ENCODE data around the gene KIF21A.

Gene KIF21A

GRCh38 chr12:39413836-39414771 lies 28.8 kb downstream of the KIF21A start:
- H3K14ac ChIP-seq (ENCODE audit: low read length), result no peak overlapping the region
- H4K91ac ChIP-seq (ENCODE audit: low read depth, low read length, poor library complexity), result no peak overlapping the region
- H4K8ac ChIP-seq (ENCODE audit: low read depth, low read length), result no peak overlapping the region
- no peak for DNase-seq (ENCODE audit: low spot score)
- H3K4me1 ChIP-seq (ENCODE audit: control insufficient read depth in 2 of 2, insufficient read depth in 1 of 2, low read depth in 1 of 2, low read length in 2 of 2), result peaks cover 0 to 1% of the 10 kb centered on the region in 2 donors
- H2BK120ac ChIP-seq (ENCODE audit: low read depth, low read length), result no peak overlapping the region
- H2BK15ac ChIP-seq (ENCODE audit: low read length), result no peak overlapping the region
- no peak overlapping the region for H3K4ac ChIP-seq (ENCODE audit: low read length)
- WGBS, 2 donors (ENCODE audit: extremely low coverage in 2 of 2, insufficient read length in 2 of 2, insufficient replicate concordance in 1 of 2), result no CpG with 5 or more reads among the region's 2 CpGs
- no peak overlapping the region for H3K4me3 ChIP-seq (ENCODE audit: low read length in 2 of 2)
- peaks cover 2 to 56% of the 10 kb centered on the region in 2 donors for H3K36me3 ChIP-seq (replicated peaks in 1 of 2; ENCODE audit: control insufficient read depth in 2 of 2, insufficient read depth in 2 of 2, low read length in 2 of 2)
- H3K27me3 ChIP-seq (ENCODE audit: control insufficient read depth in 3 of 3, insufficient read depth in 3 of 3, low read depth in 1 of 3, low read length in 3 of 3), result no peaks in the 10 kb centered on the region
- H3K27ac ChIP-seq (replicated peaks; ENCODE audit: low read length), result no peak overlapping the region
- H2AFZ ChIP-seq (ENCODE audit: low read length), result no peak overlapping the region
- H3K9ac ChIP-seq (ENCODE audit: low read depth, low read length, poor library complexity), result no peak overlapping the region
- no peak overlapping the region for H3K4me2 ChIP-seq (ENCODE audit: insufficient read depth, low read length, poor library complexity, severe bottlenecking)
- no peak overlapping the region for H2AK5ac ChIP-seq (ENCODE audit: low read depth, low read length)
- no peak overlapping the region for H2BK5ac ChIP-seq (ENCODE audit: low read length)
- H3K18ac ChIP-seq (ENCODE audit: low read length), result no peak overlapping the region
- H3K23ac ChIP-seq (ENCODE audit: low read depth, low read length, poor library complexity), result no peak overlapping the region
- H3K79me1 ChIP-seq (ENCODE audit: low read depth, low read length), result no peaks in the 10 kb centered on the region
- H2BK12ac ChIP-seq (ENCODE audit: low read length), result no peak overlapping the region
- H3K9me3 ChIP-seq (replicated peaks in 1 of 2; ENCODE audit: control insufficient read depth in 2 of 2, insufficient read depth in 1 of 2, low read depth in 1 of 2, low read length in 2 of 2), result no peaks in the 10 kb centered on the region

DNA sequence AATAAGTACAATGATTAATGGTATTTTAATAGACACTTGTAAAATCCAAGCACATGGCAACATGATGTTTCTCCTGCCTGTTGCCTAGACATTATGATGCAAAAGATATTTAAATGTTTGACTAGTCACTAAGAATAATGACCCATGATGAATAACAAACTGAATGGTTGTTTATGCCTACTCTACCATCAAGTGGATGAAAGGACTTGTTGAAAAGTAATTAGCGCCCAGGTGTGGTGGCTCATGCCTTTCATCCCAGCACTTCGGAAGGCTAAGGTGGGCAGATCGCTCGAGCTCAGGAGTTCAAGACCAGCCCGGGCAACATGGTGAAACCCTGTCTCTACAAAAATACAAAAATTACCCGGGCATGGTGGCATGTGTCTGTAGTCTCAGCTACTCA lies 30.7 kb downstream of the KIF21A start:
- H4K91ac ChIP-seq (ENCODE audit: low read depth, low read length, poor library complexity), result no peak overlapping the region
- no peak overlapping the region for H2BK12ac ChIP-seq (ENCODE audit: low read length)
- no peak overlapping the region for H3K9ac ChIP-seq (ENCODE audit: low read depth, low read length, poor library complexity)
- no peaks in the 10 kb centered on the region for H3K79me1 ChIP-seq (ENCODE audit: low read depth, low read length)
- no peak overlapping the region for H3K4me3 ChIP-seq (ENCODE audit: low read length in 2 of 2)
- WGBS, 2 donors (ENCODE audit: extremely low coverage in 2 of 2, insufficient read length in 2 of 2, insufficient replicate concordance in 1 of 2), result no CpG with 5 or more reads among the region's 6 CpGs
- peaks cover 0 to 3% of the 10 kb centered on the region in 2 donors for H3K9me3 ChIP-seq (replicated peaks in 1 of 2; ENCODE audit: control insufficient read depth in 2 of 2, insufficient read depth in 1 of 2, low read depth in 1 of 2, low read length in 2 of 2)
- no peak overlapping the region for H3K27ac ChIP-seq (replicated peaks; ENCODE audit: low read length)
- no peaks in the 10 kb centered on the region for H3K27me3 ChIP-seq (ENCODE audit: control insufficient read depth in 3 of 3, insufficient read depth in 3 of 3, low read depth in 1 of 3, low read length in 3 of 3)
- no peak overlapping the region for H2BK15ac ChIP-seq (ENCODE audit: low read length)
- peaks cover 1 to 2% of the 10 kb centered on the region in 2 donors for H3K4me1 ChIP-seq (ENCODE audit: control insufficient read depth in 2 of 2, insufficient read depth in 1 of 2, low read depth in 1 of 2, low read length in 2 of 2)
- no peak overlapping the region for H4K8ac ChIP-seq (ENCODE audit: low read depth, low read length)
- H2AK5ac ChIP-seq (ENCODE audit: low read depth, low read length), result no peak overlapping the region
- H2BK120ac ChIP-seq (ENCODE audit: low read depth, low read length), result no peak overlapping the region
- DNase-seq (ENCODE audit: low spot score), result no peak
- H3K36me3 ChIP-seq (replicated peaks in 1 of 2; ENCODE audit: control insufficient read depth in 2 of 2, insufficient read depth in 2 of 2, low read length in 2 of 2), result peaks cover 2 to 40% of the 10 kb centered on the region in 2 donors
- H3K4me2 ChIP-seq (ENCODE audit: insufficient read depth, low read length, poor library complexity, severe bottlenecking), result no peak overlapping the region
- H3K14ac ChIP-seq (ENCODE audit: low read length), result no peak overlapping the region
- H2BK5ac ChIP-seq (ENCODE audit: low read length), result no peak overlapping the region
- no peak overlapping the region for H3K23ac ChIP-seq (ENCODE audit: low read depth, low read length, poor library complexity)
- H3K4ac ChIP-seq (ENCODE audit: low read length), result no peak overlapping the region
- H3K18ac ChIP-seq (ENCODE audit: low read length), result no peak overlapping the region
- no peak overlapping the region for H2AFZ ChIP-seq (ENCODE audit: low read length)

DNA sequence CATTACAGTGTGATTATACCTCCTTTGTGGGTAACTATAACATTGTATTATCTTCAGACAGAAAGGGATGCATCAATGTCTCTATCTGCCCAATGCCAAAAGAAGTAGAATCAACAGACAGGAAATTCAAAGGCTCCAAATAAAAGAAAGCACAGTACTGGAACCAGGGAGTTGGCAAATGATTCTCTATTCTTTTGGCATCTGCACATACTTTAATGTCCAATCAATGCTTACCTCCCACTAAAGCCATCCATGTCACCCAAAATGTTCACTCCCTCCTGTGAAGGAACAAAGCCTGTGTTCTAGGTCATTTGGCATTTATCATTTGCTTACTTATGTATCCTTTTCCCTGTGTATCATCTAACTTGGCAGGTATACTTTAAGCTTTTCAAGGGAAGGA lies 36.7 kb downstream of the KIF21A start:
- Histone ChIP-seq H2BK120ac (ENCODE audit: low read depth, low read length) (no peak overlapping the region), H3K4me3 (ENCODE audit: low read length in 2 of 2) (no peak overlapping the region), H3K9me3 (replicated peaks in 1 of 2; ENCODE audit: control insufficient read depth in 2 of 2, insufficient read depth in 1 of 2, low read depth in 1 of 2, low read length in 2 of 2) (peaks cover 0 to 3% of the 10 kb centered on the region in 2 donors), H3K9ac (ENCODE audit: low read depth, low read length, poor library complexity) (no peak overlapping the region), H3K27ac (replicated peaks; ENCODE audit: low read length) (no peak overlapping the region), H4K8ac (ENCODE audit: low read depth, low read length) (no peak overlapping the region), H3K4me2 (ENCODE audit: insufficient read depth, low read length, poor library complexity, severe bottlenecking) (no peak overlapping the region), H3K14ac (ENCODE audit: low read length) (no peak overlapping the region), H2BK15ac (ENCODE audit: low read length) (no peak overlapping the region), H3K23ac (ENCODE audit: low read depth, low read length, poor library complexity) (no peak overlapping the region), H2AFZ (ENCODE audit: low read length) (no peak overlapping the region), H3K36me3 (replicated peaks in 1 of 2; ENCODE audit: control insufficient read depth in 2 of 2, insufficient read depth in 2 of 2, low read length in 2 of 2) (peaks cover 0 to 10% of the 10 kb centered on the region in 2 donors), H3K79me1 (ENCODE audit: low read depth, low read length) (no peaks in the 10 kb centered on the region), H3K4me1 (ENCODE audit: control insufficient read depth in 2 of 2, insufficient read depth in 1 of 2, low read depth in 1 of 2, low read length in 2 of 2) (peaks cover 4 to 7% of the 10 kb centered on the region in 2 donors), H3K4ac (ENCODE audit: low read length) (no peak overlapping the region), H2BK12ac (ENCODE audit: low read length) (no peak overlapping the region), H2AK5ac (ENCODE audit: low read depth, low read length) (no peak overlapping the region), H3K27me3 (ENCODE audit: control insufficient read depth in 3 of 3, insufficient read depth in 3 of 3, low read depth in 1 of 3, low read length in 3 of 3) (no peaks in the 10 kb centered on the region), H3K18ac (ENCODE audit: low read length) (no peak overlapping the region), H2BK5ac (ENCODE audit: low read length) (no peak overlapping the region), H4K91ac (ENCODE audit: low read depth, low read length, poor library complexity) (no peak overlapping the region)
- no peak for DNase-seq (ENCODE audit: low spot score)

- WGBS, 2 donors (ENCODE audit: extremely low coverage in 2 of 2, insufficient read length in 2 of 2, insufficient replicate concordance in 1 of 2), result no CpG with 5 or more reads among the region's 3 CpGs
- no peak overlapping the region for H3K27ac ChIP-seq (replicated peaks; ENCODE audit: low read length)
- H3K9me3 ChIP-seq (replicated peaks in 1 of 2; ENCODE audit: control insufficient read depth in 2 of 2, insufficient read depth in 1 of 2, low read depth in 1 of 2, low read length in 2 of 2), result peaks cover 0 to 3% of the 10 kb centered on the region in 2 donors
- H3K79me1 ChIP-seq (ENCODE audit: low read depth, low read length), result no peaks in the 10 kb centered on the region
- no peak overlapping the region for H2BK12ac ChIP-seq (ENCODE audit: low read length)
- no peak overlapping the region for H3K9ac ChIP-seq (ENCODE audit: low read depth, low read length, poor library complexity)
- peaks cover 0 to 4% of the 10 kb centered on the region in 2 donors for H3K36me3 ChIP-seq (replicated peaks in 1 of 2; ENCODE audit: control insufficient read depth in 2 of 2, insufficient read depth in 2 of 2, low read length in 2 of 2)
- H3K23ac ChIP-seq (ENCODE audit: low read depth, low read length, poor library complexity), result no peak overlapping the region
- no peak overlapping the region for H3K4me2 ChIP-seq (ENCODE audit: insufficient read depth, low read length, poor library complexity, severe bottlenecking)
- H3K4me1 ChIP-seq (ENCODE audit: control insufficient read depth in 2 of 2, insufficient read depth in 1 of 2, low read depth in 1 of 2, low read length in 2 of 2), result peaks cover 4 to 7% of the 10 kb centered on the region in 2 donors
- no peak overlapping the region for H3K18ac ChIP-seq (ENCODE audit: low read length)
- no peaks in the 10 kb centered on the region for H3K27me3 ChIP-seq (ENCODE audit: control insufficient read depth in 3 of 3, insufficient read depth in 3 of 3, low read depth in 1 of 3, low read length in 3 of 3)
- H2AK5ac ChIP-seq (ENCODE audit: low read depth, low read length), result no peak overlapping the region
- no peak overlapping the region for H2BK120ac ChIP-seq (ENCODE audit: low read depth, low read length)
- H4K8ac ChIP-seq (ENCODE audit: low read depth, low read length), result no peak overlapping the region
- no peak overlapping the region for H3K14ac ChIP-seq (ENCODE audit: low read length)
- no peak overlapping the region for H4K91ac ChIP-seq (ENCODE audit: low read depth, low read length, poor library complexity)
- no peak overlapping the region for H2BK15ac ChIP-seq (ENCODE audit: low read length)
- DNase-seq (ENCODE audit: low spot score), result no peak
- H2BK5ac ChIP-seq (ENCODE audit: low read length), result no peak overlapping the region
- H3K4me3 ChIP-seq (ENCODE audit: low read length in 2 of 2), result no peak overlapping the region
- H2AFZ ChIP-seq (ENCODE audit: low read length), result no peak overlapping the region
- no peak overlapping the region for H3K4ac ChIP-seq (ENCODE audit: low read length)
These were observed 37.3 kb downstream of the KIF21A start for GRCh38 chr12:39405580-39405979.
